HUES6 (cell line): ENCODE measurements around the gene GANAB.

ENCODE experiments used
- H3K27ac ChIP-seq: 2 replicates; pipeline ENCODE4 v1.7.0; 2013; ENCODE audit warnings: low read depth, mild to moderate bottlenecking, low read length, inconsistent platforms
- H3K27me3 ChIP-seq: 2 replicates; pipeline ENCODE4 v1.6.1; 2013; ENCODE audit warnings: low read length; ENCODE audit not compliant: control insufficient read depth, insufficient read depth
- H3K36me3 ChIP-seq: 2 replicates; pipeline ENCODE4 v1.6.1; 2013; ENCODE audit warnings: low read length; ENCODE audit not compliant: control insufficient read depth, insufficient read depth
- H3K4me1 ChIP-seq: 2 replicates; pipeline ENCODE4 v1.6.1; 2013; ENCODE audit warnings: low read length; ENCODE audit not compliant: control insufficient read depth, insufficient read depth
- H3K4me3 ChIP-seq: 2 replicates; pipeline ENCODE4 v1.5.1; 2013; ENCODE audit warnings: low read depth, low read length
- H3K9ac ChIP-seq: one replicate; pipeline ENCODE4 v1.6.1; 2013; ENCODE audit warnings: mild to moderate bottlenecking, low read length
- H3K9me3 ChIP-seq: 2 replicates; pipeline ENCODE4 v1.6.1; 2013; ENCODE audit warnings: low read depth, low read length; ENCODE audit not compliant: control insufficient read depth, insufficient read depth

GANAB gene

DNA sequence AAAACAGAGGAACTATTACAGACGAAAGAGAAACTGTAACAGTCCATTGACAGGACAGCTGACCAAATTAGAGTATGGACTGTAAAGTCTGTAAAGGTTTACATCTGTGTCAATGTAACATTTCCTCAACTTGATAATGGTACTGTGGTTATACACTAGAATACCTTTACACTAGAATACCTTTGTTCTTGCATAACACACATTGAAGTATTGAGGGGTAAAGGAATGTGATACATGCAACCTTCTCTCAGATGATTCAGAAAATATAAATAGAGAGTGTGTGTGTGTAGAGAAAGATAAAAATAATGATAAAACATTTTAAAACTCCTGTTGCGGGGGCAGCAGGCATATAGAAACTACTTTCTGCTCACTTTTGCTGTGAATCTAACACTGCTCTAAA, 67.2 kb downstream of the GANAB start:
- no peak overlapping the region for H3K9ac ChIP-seq
- peaks cover 10% of the 10 kb centered on the region for H3K4me1 ChIP-seq
- H3K27me3 ChIP-seq, result no peaks in the 10 kb centered on the region
- no peak overlapping the region for H3K4me3 ChIP-seq
- peaks cover 64% of the 10 kb centered on the region for H3K36me3 ChIP-seq
- no peaks in the 10 kb centered on the region for H3K9me3 ChIP-seq
- no peak overlapping the region for H3K27ac ChIP-seq

DNA sequence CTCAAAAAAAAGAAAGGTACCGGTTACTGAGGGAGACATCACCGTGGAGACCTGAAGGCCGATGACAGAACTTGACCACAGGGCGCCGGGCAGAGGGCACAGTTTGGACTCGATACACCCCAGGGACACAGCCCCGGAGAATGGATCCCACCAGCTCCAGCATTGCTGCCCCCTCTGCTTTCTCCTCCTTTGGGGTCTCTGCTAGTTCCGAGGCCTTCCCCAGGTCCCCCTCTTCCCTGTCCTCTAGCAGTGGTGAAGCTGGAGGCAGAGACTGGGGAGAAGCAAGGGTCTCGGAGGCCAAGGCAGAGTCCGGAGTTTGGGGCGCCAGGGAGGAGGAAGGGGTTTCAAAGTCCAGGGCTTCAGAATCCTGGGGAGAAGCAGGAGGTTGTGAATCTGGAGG, 67.9 kb downstream of the GANAB start:
- H3K9me3 ChIP-seq, result no peaks in the 10 kb centered on the region
- H3K27me3 ChIP-seq, result no peaks in the 10 kb centered on the region
- peaks cover 59% of the 10 kb centered on the region for H3K36me3 ChIP-seq
- no peak overlapping the region for H3K4me3 ChIP-seq
- no peak overlapping the region for H3K9ac ChIP-seq
- peaks cover 10% of the 10 kb centered on the region for H3K4me1 ChIP-seq
- no peak overlapping the region for H3K27ac ChIP-seq

DNA sequence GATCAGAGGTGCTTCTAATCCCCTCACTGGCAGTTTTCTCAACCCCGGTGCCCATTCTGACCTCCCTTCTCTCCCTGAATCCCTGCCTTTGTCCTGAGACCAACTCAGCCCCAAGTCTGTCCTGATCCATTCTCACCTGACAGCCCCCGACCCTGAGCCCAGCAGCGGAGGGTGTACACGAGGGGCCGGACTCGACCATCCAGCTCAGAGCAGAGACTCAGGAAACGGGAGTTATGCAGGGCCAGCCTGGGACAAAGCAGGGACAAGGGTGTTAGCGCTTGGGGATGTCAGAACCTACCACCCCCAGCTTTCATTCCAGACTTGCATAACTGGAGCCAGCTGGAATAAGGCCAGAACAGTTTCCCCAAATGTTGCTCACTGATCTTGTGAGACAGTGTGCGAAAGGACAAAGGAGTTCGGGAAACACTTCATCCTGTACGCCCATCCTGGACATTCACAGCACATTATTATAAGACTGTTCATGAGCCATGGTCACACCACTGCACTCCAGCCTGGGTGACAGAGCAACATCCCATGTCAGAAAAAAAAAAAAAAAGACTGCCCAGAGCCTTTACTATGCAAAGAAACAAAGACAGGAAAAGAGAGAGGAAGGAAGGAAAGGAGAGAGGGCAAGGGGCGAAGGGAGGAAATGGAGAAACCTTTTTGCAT, 69.2 kb downstream of the GANAB start:
- peaks cover 61% of the 10 kb centered on the region for H3K36me3 ChIP-seq
- H3K27ac ChIP-seq, result no peak overlapping the region

DNA sequence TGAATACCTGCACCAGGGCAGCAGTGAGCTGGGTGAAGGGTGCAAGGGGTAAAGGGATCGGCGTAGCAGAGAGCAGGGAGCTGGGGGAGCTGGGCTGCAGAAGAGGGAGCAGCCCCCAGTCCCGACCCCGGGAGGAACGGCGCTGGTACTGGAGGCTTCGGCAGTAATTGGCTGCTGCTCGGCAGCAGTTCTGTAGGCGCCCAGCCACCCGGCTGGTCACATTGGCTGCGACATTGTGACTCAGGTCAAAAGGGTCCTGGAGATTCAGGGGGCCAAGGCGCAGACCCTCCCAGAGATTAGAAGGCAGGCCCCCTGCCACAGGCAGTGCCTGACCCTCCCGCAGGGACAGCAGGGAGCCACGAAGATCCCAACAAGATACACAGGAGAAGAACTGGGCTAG, 70.6 kb downstream of the GANAB start:
- no peaks in the 10 kb centered on the region for H3K27me3 ChIP-seq
- H3K4me1 ChIP-seq, result peaks cover 18% of the 10 kb centered on the region
- H3K36me3 ChIP-seq, result peaks cover 65% of the 10 kb centered on the region
- no peak overlapping the region for H3K9ac ChIP-seq
- H3K9me3 ChIP-seq, result no peaks in the 10 kb centered on the region
- no peak overlapping the region for H3K4me3 ChIP-seq
- no peak overlapping the region for H3K27ac ChIP-seq

More for the DNA sequence above, 69.2 kb downstream of the GANAB start:
- Histone ChIP-seq H3K4me1 (peaks cover 14% of the 10 kb centered on the region), H3K9me3 (no peaks in the 10 kb centered on the region), H3K4me3 (no peak overlapping the region), H3K27me3 (no peaks in the 10 kb centered on the region), H3K9ac (no peak overlapping the region)

DNA sequence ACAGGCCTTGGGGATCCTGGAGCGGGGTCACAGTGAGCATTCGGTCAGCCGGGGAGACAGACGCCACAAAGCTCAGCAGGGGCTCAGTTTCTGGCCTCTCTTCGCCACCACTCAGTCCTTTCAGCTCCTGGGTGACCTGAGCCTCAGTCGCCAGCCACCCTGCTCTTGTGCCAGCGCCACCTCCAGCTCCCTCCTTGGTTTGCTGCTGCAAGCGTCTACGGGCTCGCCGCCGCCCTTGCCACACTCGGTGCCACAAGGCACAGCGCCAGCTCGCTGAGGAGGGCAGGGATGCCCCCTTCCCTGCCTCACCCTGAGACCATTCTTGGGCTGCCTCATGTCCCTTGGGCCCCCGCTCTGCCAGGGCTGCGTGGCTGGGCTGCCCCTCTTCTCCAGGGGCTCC, 71.3 kb downstream of the GANAB start:
- H3K27ac ChIP-seq, result no peak overlapping the region

More for the DNA sequence above, 71.3 kb downstream of the GANAB start:
- Histone ChIP-seq H3K27me3 (no peaks in the 10 kb centered on the region), H3K36me3 (peaks cover 70% of the 10 kb centered on the region), H3K4me1 (peaks cover 18% of the 10 kb centered on the region), H3K9ac (peak overlapping the region; percentile 85), H3K4me3 (peak overlapping the region; percentile 70), H3K9me3 (no peaks in the 10 kb centered on the region)
